ENCODE data around the gene CEACAM6.

CEACAM6 gene

DNA sequence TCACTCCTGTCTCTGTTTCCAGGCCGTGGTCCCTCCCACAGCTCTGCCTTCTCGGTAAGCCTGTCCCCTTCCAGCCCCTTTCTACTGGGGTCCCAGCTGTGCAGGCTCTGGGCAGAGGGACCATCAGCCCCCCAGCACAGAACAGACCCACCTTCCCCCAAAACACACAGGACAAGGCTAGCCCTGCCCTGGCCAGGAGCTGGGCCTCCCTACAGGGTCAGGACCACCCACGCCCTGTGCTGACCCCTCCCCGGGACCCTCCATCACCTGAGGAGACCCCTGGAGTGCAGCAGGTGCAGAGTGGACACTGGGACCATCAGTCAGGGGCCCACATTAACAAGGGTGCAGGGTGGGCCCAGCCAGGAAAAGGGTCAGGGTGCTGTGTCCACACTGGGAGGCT lies 55.0 kb downstream of the CEACAM6 start:
- no peak for DNase-seq (ENCODE audit: low read depth, low spot score)
- in situ Hi-C loops (cut with HindIII; ENCODE audit: low sequenced_read_pairs) = no loop called here
- no peak overlapping the region for H3K4me3 ChIP-seq (ENCODE audit: low read depth, low read length)
- TF ChIP-seq, protein P1, sequence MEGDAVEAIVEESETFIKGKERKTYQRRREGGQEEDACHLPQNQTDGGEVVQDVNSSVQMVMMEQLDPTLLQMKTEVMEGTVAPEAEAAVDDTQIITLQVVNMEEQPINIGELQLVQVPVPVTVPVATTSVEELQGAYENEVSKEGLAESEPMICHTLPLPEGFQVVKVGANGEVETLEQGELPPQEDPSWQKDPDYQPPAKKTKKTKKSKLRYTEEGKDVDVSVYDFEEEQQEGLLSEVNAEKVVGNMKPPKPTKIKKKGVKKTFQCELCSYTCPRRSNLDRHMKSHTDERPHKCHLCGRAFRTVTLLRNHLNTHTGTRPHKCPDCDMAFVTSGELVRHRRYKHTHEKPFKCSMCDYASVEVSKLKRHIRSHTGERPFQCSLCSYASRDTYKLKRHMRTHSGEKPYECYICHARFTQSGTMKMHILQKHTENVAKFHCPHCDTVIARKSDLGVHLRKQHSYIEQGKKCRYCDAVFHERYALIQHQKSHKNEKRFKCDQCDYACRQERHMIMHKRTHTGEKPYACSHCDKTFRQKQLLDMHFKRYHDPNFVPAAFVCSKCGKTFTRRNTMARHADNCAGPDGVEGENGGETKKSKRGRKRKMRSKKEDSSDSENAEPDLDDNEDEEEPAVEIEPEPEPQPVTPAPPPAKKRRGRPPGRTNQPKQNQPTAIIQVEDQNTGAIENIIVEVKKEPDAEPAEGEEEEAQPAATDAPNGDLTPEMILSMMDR (IDR thresholded peaks at IDR 0.05; ENCODE audit: low read depth, low read length) = no peak

DNA sequence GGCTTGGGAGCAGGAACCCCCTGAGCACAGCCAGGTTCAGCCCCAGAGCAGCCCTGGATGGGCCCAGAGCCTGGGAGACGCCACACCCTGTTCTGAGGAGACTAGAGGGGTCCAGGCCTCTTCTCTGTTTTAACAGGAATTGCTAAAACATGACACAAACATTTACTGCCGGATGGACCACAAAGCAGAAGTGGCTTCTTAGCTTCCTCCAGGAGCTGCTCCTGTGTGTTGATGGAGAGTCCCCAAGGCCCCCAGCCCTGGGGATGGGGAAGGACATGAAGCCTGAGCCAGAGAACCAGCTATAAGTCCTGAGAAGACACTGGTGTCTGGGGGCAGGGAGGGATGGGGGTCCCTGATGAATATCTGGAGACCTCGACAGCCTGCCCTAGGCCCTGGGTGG lies 55.7 kb downstream of the CEACAM6 start:
- DNase-seq (ENCODE audit: low read depth, low spot score) = no peak
- in situ Hi-C loops (cut with HindIII; ENCODE audit: low sequenced_read_pairs) = no loop called here

DNA sequence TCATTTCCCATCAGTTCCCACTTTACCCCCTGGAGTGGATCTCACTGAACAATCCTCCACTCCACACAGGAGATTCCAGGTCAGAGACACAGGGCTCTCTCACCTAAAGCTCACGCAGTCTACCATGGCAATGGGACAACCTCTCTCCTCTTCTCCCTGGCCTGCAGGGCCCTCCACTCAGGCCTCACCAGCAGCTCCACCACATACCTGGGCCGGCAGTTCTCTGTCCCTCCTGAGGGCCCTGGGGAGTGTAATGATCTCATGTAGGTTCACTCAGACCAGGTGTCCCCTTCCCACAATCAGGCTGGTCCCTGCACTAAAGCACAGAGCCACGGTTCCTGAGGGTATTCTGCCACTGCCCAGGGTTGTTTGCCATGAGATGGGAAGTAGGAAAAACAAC lies 56.7 kb downstream of the CEACAM6 start:
- TF ChIP-seq, protein P1 (IDR thresholded peaks at IDR 0.05; ENCODE audit: low read depth, low read length) = no peak
- DNase-seq (ENCODE audit: low read depth, low spot score) = no peak
- in situ Hi-C loops (cut with HindIII; ENCODE audit: low sequenced_read_pairs) = no loop called here
- H3K4me3 ChIP-seq (ENCODE audit: low read depth, low read length) = no peak overlapping the region

More for the DNA sequence above, 55.7 kb downstream of the CEACAM6 start:
- H3K4me3 ChIP-seq (ENCODE audit: low read depth, low read length) = no peak overlapping the region
- TF ChIP-seq, protein P1 (IDR thresholded peaks at IDR 0.05; ENCODE audit: low read depth, low read length) = no peak

DNA sequence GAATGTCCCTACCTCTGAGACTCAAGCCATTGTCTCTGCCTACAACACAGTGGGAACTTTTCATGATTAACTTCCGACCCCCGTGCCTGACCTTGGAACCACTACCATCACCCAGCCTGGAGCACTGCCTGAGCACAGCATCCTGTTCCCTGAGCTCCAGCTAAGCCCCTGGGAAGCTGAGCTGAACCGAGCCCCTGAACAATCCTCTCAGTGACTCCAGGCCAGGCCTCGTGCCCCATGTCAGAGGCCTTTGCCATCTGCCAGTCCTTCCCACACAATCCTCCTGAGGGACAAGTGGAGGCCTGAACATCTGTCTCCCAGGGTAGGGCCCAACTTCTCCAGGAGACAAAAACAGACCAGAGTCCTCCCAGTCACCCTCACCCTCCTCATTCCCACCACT lies 58.6 kb downstream of the CEACAM6 start:
- no peak for DNase-seq (ENCODE audit: low read depth, low spot score)
- in situ Hi-C loops (cut with HindIII; ENCODE audit: low sequenced_read_pairs) = no loop called here
- no peak overlapping the region for H3K4me3 ChIP-seq (ENCODE audit: low read depth, low read length)
- TF ChIP-seq, protein P1 (IDR thresholded peaks at IDR 0.05; ENCODE audit: low read depth, low read length) = no peak

DNA sequence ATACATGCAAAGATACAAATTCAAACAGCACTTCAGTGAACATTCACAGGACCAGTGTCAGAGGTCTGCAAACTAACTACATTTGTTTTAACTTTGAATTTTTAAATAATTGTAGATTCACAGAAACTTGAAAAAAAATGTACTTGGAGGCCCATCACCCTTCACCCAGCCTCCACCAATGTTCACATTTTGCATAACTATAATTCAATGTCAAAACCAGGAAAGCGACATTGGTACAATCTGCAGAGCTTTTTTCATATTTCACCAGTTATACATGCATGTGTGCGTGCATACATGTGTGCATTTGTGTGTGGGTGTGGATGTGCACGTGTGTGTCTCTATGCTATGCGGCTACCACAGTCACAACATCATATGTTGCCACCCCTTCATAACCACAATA lies 60.0 kb downstream of the CEACAM6 start:
- in situ Hi-C loops (cut with HindIII; ENCODE audit: low sequenced_read_pairs) = no loop called here
- no peak overlapping the region for H3K4me3 ChIP-seq (ENCODE audit: low read depth, low read length)
- DNase-seq (ENCODE audit: low read depth, low spot score) = no peak
- TF ChIP-seq, protein P1 (IDR thresholded peaks at IDR 0.05; ENCODE audit: low read depth, low read length) = no peak

DNA sequence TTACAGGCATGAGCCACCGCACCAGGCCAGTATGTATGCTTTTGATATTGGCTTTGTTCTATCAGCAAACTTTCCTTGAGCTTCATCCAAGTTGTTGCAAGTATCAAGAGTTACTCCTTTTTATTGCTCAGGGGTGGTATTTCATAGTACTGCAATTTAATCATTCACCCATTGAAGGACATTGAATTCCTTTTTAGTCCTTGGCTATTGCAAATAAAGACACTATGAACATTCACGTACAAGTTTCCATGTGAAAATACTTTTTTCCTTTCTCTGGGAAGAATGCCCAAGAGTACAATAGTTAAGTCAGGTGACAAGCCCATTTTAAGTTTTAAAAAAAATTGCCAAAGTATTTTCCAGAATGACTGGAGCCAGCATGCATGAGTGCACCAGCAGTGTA lies 61.4 kb downstream of the CEACAM6 start:
- H3K4me3 ChIP-seq (ENCODE audit: low read depth, low read length) = no peak overlapping the region
- DNase-seq (ENCODE audit: low read depth, low spot score) = no peak
- TF ChIP-seq, protein P1 (IDR thresholded peaks at IDR 0.05; ENCODE audit: low read depth, low read length) = no peak
- in situ Hi-C loops (cut with HindIII; ENCODE audit: low sequenced_read_pairs) = no loop called here
